ENCODE results near the gene KRT84.

DNA sequence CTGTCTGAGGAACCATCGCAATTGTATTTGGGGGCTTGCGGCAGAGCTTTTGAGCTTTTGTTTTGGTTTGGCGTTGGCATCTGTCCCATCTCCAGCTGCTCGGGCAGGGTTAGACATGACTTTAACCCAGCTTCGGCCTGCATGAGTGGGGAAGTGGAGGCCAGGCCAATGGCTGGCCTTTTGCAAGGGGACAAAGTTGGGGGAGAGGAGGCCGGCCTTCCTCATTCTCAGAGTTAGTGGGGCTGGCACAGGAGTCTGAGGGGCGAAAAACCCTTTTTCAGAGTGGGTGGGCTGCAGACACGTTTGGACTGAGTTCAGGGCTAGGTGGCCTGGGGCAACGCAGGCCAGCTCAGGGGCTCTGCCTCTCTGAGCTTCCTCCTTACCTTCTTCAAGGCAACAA, 15.5 kb upstream of the KRT84 start:
- TF ChIP-seq CTCF (IDR thresholded peaks at IDR 0.05) (no peak), POLR2A (IDR thresholded peaks at IDR 0.05) (no peak)

Measured in stomach (tissue), 4 donors.